ENCODE data around the gene PRKCE.

- no peak for TF ChIP-seq EZH2phosphoT487 (IDR thresholded peaks at IDR 0.05; ENCODE audit: low read depth, severe bottlenecking, unreplicated experiment)
- TF ChIP-seq EZH2 (IDR thresholded peaks at IDR 0.05; ENCODE audit: borderline replicate concordance), result no peak
Observed at GRCh38 chr2:46041434-46041833, 390.0 kb downstream of the PRKCE start.
